HG03097 (cell line): ENCODE data around the gene DGKH.
"Not testable (repeated sequence)": the region's sequence is repeated elsewhere in the genome, so short reads cannot be mapped to it uniquely, and the experiment has no call there.

Source experiments
- ATAC-seq: cut with Tn5 transposase; IDR thresholded peaks from one replicate; pipeline ENCODE4 v1.9.1; 2021; ENCODE audit not compliant: unreplicated experiment, low FRiP score

Gene DGKH

GRCh38 chr13:42041011-42041683 is 7.3 kb upstream of the DGKH start:
- ATAC-seq: peak; percentile 3

GRCh38 chr13:42041684-42042035 is 6.8 kb upstream of the DGKH start:
- no peak for ATAC-seq

GRCh38 chr13:42043676-42044075 is 4.8 kb upstream of the DGKH start:
- ATAC-seq: no peak

- ATAC-seq: no peak
Measured at GRCh38 chr13:42046448-42046847, 2.0 kb upstream of the DGKH start.

- ATAC-seq: peak; percentile 6
Measured at GRCh38 chr13:42047561-42048341, 697 bp upstream of the DGKH start.

- peak; percentile 37 for ATAC-seq
Measured at GRCh38 chr13:42048684-42049453, 421 bp downstream of the DGKH start.

- no peak for ATAC-seq
Measured at GRCh38 chr13:42049454-42049813, 986 bp downstream of the DGKH start.

GRCh38 chr13:42054798-42055499 is 6.5 kb downstream of the DGKH start:
- ATAC-seq: no peak

- ATAC-seq: no peak
Measured at GRCh38 chr13:42055500-42056085, 7.1 kb downstream of the DGKH start.

- no peak for ATAC-seq
Measured at GRCh38 chr13:42056146-42056545, 7.7 kb downstream of the DGKH start.

- ATAC-seq: no peak
Measured at GRCh38 chr13:42056583-42056982, 8.1 kb downstream of the DGKH start.

- no peak for ATAC-seq
Measured at GRCh38 chr13:42057918-42058530, 9.6 kb downstream of the DGKH start.

- ATAC-seq: no peak
Measured at GRCh38 chr13:42061943-42062342, 13.5 kb downstream of the DGKH start.

- no peak for ATAC-seq
Measured at GRCh38 chr13:42063105-42063504, 14.7 kb downstream of the DGKH start.

- no peak for ATAC-seq
Measured at GRCh38 chr13:42064259-42064658, 15.8 kb downstream of the DGKH start.

- ATAC-seq: no peak
Measured at GRCh38 chr13:42064966-42065365, 16.5 kb downstream of the DGKH start.

- ATAC-seq: no peak
Measured at GRCh38 chr13:42065414-42065813, 17.0 kb downstream of the DGKH start.

GRCh38 chr13:42066542-42066941 is 18.1 kb downstream of the DGKH start:
- ATAC-seq: no peak

GRCh38 chr13:42068886-42069285 is 20.4 kb downstream of the DGKH start:
- ATAC-seq: no peak

GRCh38 chr13:42070599-42070998 is 22.2 kb downstream of the DGKH start:
- ATAC-seq: not testable (repeated sequence)
